Lower lobe of right lung (tissue), 2 donors: ENCODE results near the gene ZNF384. TPM values are rescaled to one million over a fixed set of nuclear protein-coding genes. Genes with fewer than 3 reads are reported as not detected.

Experiments
- ATAC-seq, 2 donors: fragments of 200-7000 bp; cut with Tn5 transposase; one replicate each; pipeline ENCODE4 v1.9.1; 2020 to 2022; ENCODE audit warnings: mild to moderate bottlenecking in 2 of 2, moderate library complexity in 2 of 2
- DNase-seq: peaks from one replicate; pipeline ENCODE4 v3.0.0-alpha.2; 2020
- H3K27ac ChIP-seq: fragments of 200-600 bp; one replicate; pipeline ENCODE4 v1.8.0; 2022
- H3K27me3 ChIP-seq: fragments of 200-600 bp; one replicate; pipeline ENCODE4 v1.8.0; 2022; ENCODE audit warnings: low read depth
- H3K36me3 ChIP-seq: fragments of 200-600 bp; one replicate; pipeline ENCODE4 v1.8.0; 2022; ENCODE audit warnings: mild to moderate bottlenecking
- H3K4me1 ChIP-seq: fragments of 200-600 bp; one replicate; pipeline ENCODE4 v1.8.0; 2022
- H3K4me3 ChIP-seq: fragments of 200-600 bp; one replicate; pipeline ENCODE4 v1.8.0; 2022; ENCODE audit warnings: mild to moderate bottlenecking
- H3K9me3 ChIP-seq: fragments of 200-600 bp; one replicate; pipeline ENCODE4 v1.8.0; 2022
- CTCF ChIP-seq: fragments of 200-600 bp; IDR thresholded peaks from one replicate; pipeline ENCODE4 v1.8.0; 2022; ENCODE audit warnings: antibody characterized with exemption, mild to moderate bottlenecking
- intact Hi-C: fragments of 100-400 bp; cut with DNase I; formaldehyde crosslinking; loops from one replicate; pipeline ENCODE4 v1.11.0; 2022
- long read RNA-seq: library from polyadenylated mRNA; unstranded; transcript quantifications from one replicate; pipeline ENCODE4 v2.0.0, GENCODE V29; 2021
- total RNA-seq: library from RNA; stranded (reverse); fragmentation: NEBNext Ultra II Directional; extraction: Animal tissue kit (Norgen Biotek cat#: 25700); gene quantifications from one replicate; pipeline ENCODE4 v1.2.1, GENCODE V29; 2021
- donor health status: DM: no; HTN: yes; CAD: no; lungs with severe emphysema.

ZNF384 gene
- 48.7 TPM for total RNA-seq
- long read RNA-seq, partial matches to known transcripts, result 22 of 55 reads
- long read RNA-seq, other reads (novel, unspliced or antisense), result 27 of 55 reads

GRCh38 chr12:6688999-6689882, at the start of gene ZNF384:
ZNF384 (minus strand) TSS chr12:6689375; CDS start chr12:6679520, 9,855 bp downstream.
- no peaks in the 10 kb centered on the region for H3K27me3 ChIP-seq
- DNase-seq (peak; percentile 97), ATAC-seq (peak; percentile 94)
- H3K36me3 ChIP-seq, result peaks cover 11% of the 10 kb centered on the region
- H3K27ac ChIP-seq, result peak within 1 kb of the TSS; percentile 96
- no peak for TF ChIP-seq CTCF
- H3K9me3 ChIP-seq, result no peaks in the 10 kb centered on the region
- peak within 1 kb of the TSS; percentile 86 for H3K4me3 ChIP-seq
- intact Hi-C loops, result no loop called here
- peaks cover 53% of the 10 kb centered on the region for H3K4me1 ChIP-seq

- peaks cover 6% of the 10 kb centered on the region for H3K4me1 ChIP-seq
- no peak for DNase-seq
- no peaks in the 10 kb centered on the region for H3K27me3 ChIP-seq
- no peaks in the 10 kb centered on the region for H3K9me3 ChIP-seq
- H3K36me3 ChIP-seq, result peaks cover 20% of the 10 kb centered on the region
- no peak overlapping the region for H3K4me3 ChIP-seq
- intact Hi-C loops, result loop anchor here (10.0 kb wide), 1 partner anchor 48 kb away; the partner anchor contains the start of gene CD4
- H3K27ac ChIP-seq, result no peak overlapping the region
- no peak for ATAC-seq
- no peak for TF ChIP-seq CTCF
Observed at GRCh38 chr12:6736754-6737153, 47.6 kb upstream of the ZNF384 start.

- H3K9me3 ChIP-seq, result no peaks in the 10 kb centered on the region
- peak; percentile 75 for TF ChIP-seq CTCF
- ATAC-seq (peak; percentile 89 to 93), DNase-seq (peak; percentile 77)
- H3K27ac ChIP-seq, result peak overlapping the region; percentile 22
- H3K27me3 ChIP-seq, result no peaks in the 10 kb centered on the region
- H3K36me3 ChIP-seq, result peaks cover 31% of the 10 kb centered on the region
- intact Hi-C loops, result loop anchor here (10.0 kb wide), 1 partner anchor 49 kb away; the partner anchor contains the start of gene CD4
- no peak overlapping the region for H3K4me3 ChIP-seq
- peaks cover 6% of the 10 kb centered on the region for H3K4me1 ChIP-seq
Observed at GRCh38 chr12:6735448-6736191, 46.4 kb upstream of the ZNF384 start.

- H3K27me3 ChIP-seq, result no peaks in the 10 kb centered on the region
- peaks cover 6% of the 10 kb centered on the region for H3K4me1 ChIP-seq
- DNase-seq (no peak), ATAC-seq (no peak)
- TF ChIP-seq CTCF, result no peak
- H3K9me3 ChIP-seq, result no peaks in the 10 kb centered on the region
- H3K36me3 ChIP-seq, result peaks cover 40% of the 10 kb centered on the region
- H3K27ac ChIP-seq, result no peak overlapping the region
- intact Hi-C loops, result loop anchor here (10.0 kb wide), 1 partner anchor 50 kb away; the partner anchor contains the start of gene CD4
- H3K4me3 ChIP-seq, result no peak overlapping the region
Observed at GRCh38 chr12:6734506-6735387, 45.6 kb upstream of the ZNF384 start.
